OCI-LY3 (cell line): Measurements from ENCODE around the gene ZNF573.

Experiments
- H2AFZ ChIP-seq: fragments of 200-600, 300-600 bp; shearing (Covaris generic); 2 replicates; pipeline ENCODE4 v1.6.0; 2014; ENCODE audit warnings: antibody characterized with exemption, low read depth, low read length
- H3K27ac ChIP-seq: fragments of 200-600, 300-600 bp; sonication (generic); 2 replicates; pipeline ENCODE4 v1.5.1; 2014; ENCODE audit warnings: mild to moderate bottlenecking, low read length, moderate library complexity, mixed read lengths
- H3K27me3 ChIP-seq: fragments of 200-600, 300-600 bp; sonication (generic); 2 replicates; pipeline ENCODE4 v1.6.1; 2014; ENCODE audit warnings: low read depth, low read length, mixed read lengths
- H3K36me3 ChIP-seq: fragments of 200-600, 300-600 bp; sonication (generic); replicated peaks from 2 replicates; pipeline ENCODE3; 2014; ENCODE audit warnings: low read depth, low read length, mixed read lengths
- H3K4me1 ChIP-seq: fragments of 300-600, 200-600 bp; sonication (generic); 2 replicates; pipeline ENCODE4 v1.6.1; 2014; ENCODE audit warnings: low read length, mixed read lengths
- H3K4me2 ChIP-seq: fragments of 200-600, 300-600 bp; sonication (generic); 2 replicates; pipeline ENCODE4 v1.6.1; 2014; ENCODE audit warnings: low read length, mixed read lengths
- H3K4me3 ChIP-seq: fragments of 300-600, 200-600 bp; sonication (generic); 2 replicates; pipeline ENCODE4 v1.5.1; 2014; ENCODE audit warnings: antibody characterized with exemption, mild to moderate bottlenecking, low read length, moderate library complexity
- H3K79me2 ChIP-seq: fragments of 300-600, 200-600 bp; shearing (Covaris generic); 2 replicates; pipeline ENCODE4 v1.6.1; 2014; ENCODE audit warnings: mild to moderate bottlenecking, low read length, mixed read lengths
- H3K9ac ChIP-seq: fragments of 300-600, 200-600 bp; shearing (Covaris generic); 2 replicates; pipeline ENCODE4 v1.6.0; 2014; ENCODE audit warnings: mild to moderate bottlenecking, low read length, moderate library complexity
- H3K9me3 ChIP-seq: fragments of 200-600, 300-600 bp; shearing (Covaris generic); 2 replicates; pipeline ENCODE4 v1.6.1; 2014; ENCODE audit warnings: low read length, mixed read lengths; ENCODE audit not compliant: insufficient read depth
- H4K20me1 ChIP-seq: fragments of 200-600, 300-600 bp; sonication (generic); 2 replicates; pipeline ENCODE4 v1.6.1; 2016; ENCODE audit warnings: low read length, mixed read lengths; ENCODE audit not compliant: insufficient read depth
- EZH2phosphoT487 ChIP-seq: fragments of 200-600 bp; shearing (Covaris generic); IDR thresholded peaks from 2 replicates; pipeline ENCODE4 v1.6.1; 2018; ENCODE audit warnings: antibody characterized with exemption, mixed run types, low read depth
- TF ChIP-seq, protein P1 (sequence below): fragments of 200-600, 300-600 bp; sonication (generic); IDR thresholded peaks from 2 replicates; pipeline ENCODE4 v1.5.1; 2014; ENCODE audit warnings: antibody characterized with exemption, low read length, low read depth

Gene ZNF573

DNA sequence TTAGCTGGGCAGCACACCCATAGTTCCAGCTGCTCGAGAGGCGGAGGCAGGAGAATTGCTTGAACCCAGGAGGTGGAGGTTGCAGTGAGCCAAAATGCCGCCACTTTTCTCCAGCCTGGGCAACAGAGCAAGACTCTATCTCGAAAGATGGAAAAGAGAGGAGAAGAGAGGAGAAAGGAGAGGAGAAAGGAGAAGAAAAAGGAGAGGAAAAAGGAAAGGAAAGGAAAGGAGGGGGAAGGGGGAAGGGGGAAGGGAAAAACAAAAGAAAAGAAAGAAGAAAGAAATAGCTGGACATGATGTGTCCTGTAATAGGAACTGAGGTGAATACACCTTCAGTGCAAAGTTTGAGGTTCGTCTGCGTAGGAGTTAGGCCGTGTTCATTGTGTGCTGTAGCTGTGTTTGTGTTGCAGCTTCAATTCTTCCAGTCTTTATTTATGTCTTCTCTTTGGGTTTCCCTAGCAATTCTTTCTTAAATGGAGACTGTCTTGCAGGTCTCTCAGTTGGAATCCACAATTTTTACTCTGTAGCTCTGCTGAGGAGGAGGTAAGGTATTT lies 73.3 kb downstream of the ZNF573 start:
- no peaks in the 10 kb centered on the region for H4K20me1 ChIP-seq
- no peaks in the 10 kb centered on the region for H3K27me3 ChIP-seq
- no peaks in the 10 kb centered on the region for H3K79me2 ChIP-seq
- no peaks in the 10 kb centered on the region for H3K9me3 ChIP-seq
- peaks cover 79% of the 10 kb centered on the region for H3K36me3 ChIP-seq
- no peak overlapping the region for H3K4me2 ChIP-seq
- H3K9ac ChIP-seq, result no peak overlapping the region
- no peak overlapping the region for H3K4me3 ChIP-seq
- H3K4me1 ChIP-seq, result no peaks in the 10 kb centered on the region
- no peak overlapping the region for H3K27ac ChIP-seq
- TF ChIP-seq, protein P1, sequence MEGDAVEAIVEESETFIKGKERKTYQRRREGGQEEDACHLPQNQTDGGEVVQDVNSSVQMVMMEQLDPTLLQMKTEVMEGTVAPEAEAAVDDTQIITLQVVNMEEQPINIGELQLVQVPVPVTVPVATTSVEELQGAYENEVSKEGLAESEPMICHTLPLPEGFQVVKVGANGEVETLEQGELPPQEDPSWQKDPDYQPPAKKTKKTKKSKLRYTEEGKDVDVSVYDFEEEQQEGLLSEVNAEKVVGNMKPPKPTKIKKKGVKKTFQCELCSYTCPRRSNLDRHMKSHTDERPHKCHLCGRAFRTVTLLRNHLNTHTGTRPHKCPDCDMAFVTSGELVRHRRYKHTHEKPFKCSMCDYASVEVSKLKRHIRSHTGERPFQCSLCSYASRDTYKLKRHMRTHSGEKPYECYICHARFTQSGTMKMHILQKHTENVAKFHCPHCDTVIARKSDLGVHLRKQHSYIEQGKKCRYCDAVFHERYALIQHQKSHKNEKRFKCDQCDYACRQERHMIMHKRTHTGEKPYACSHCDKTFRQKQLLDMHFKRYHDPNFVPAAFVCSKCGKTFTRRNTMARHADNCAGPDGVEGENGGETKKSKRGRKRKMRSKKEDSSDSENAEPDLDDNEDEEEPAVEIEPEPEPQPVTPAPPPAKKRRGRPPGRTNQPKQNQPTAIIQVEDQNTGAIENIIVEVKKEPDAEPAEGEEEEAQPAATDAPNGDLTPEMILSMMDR, result no peak
- TF ChIP-seq EZH2phosphoT487, result no peak
- no peak overlapping the region for H2AFZ ChIP-seq

DNA sequence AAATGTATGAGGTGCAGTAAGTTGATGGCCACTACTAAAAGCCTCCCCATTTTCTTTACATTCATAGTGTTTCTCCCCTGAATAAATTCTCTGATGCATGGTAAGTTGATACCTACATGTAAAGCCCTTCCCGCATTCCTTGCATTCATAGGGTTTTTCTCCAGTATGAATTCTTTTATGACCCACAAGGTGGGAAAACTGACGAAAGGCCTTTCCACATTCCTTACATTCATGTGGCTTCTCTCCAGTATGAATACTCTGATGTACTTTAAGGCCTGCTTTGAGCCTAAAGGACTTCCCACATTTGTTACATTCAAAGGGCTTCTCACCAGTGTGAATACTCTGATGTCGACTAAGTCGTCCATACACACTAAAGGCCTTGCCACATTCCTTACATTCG lies 80.3 kb downstream of the ZNF573 start:
- no peak for TF ChIP-seq EZH2phosphoT487
- H3K4me3 ChIP-seq, result no peak overlapping the region

DNA sequence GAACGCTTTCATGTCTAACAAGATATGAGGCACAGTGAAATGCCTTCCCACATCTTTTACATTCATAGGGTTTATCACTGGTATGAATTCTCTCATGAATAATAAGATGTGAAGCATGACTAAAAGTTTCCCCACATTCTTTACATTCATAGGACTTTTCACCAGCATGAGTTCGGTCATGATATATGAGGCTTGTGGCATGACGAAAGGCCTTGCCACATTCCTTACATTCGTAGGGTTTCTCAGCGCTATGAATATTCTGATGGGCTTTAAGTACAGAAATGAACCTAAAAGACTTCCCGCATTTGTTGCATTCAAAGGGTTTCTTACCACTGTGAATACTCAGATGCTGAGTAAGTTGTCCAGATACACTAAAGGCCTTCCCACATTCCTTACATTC lies 81.2 kb downstream of the ZNF573 start:
- H3K27ac ChIP-seq, result no peak overlapping the region
- H3K27me3 ChIP-seq, result no peaks in the 10 kb centered on the region
- H3K4me1 ChIP-seq, result no peaks in the 10 kb centered on the region
- H4K20me1 ChIP-seq, result no peaks in the 10 kb centered on the region
- H3K4me2 ChIP-seq, result no peak overlapping the region
- H3K9ac ChIP-seq, result no peak overlapping the region
- TF ChIP-seq EZH2phosphoT487, result no peak
- TF ChIP-seq, protein P1, result no peak
- H3K9me3 ChIP-seq, result peaks cover 45% of the 10 kb centered on the region
- H3K36me3 ChIP-seq, result peaks cover 69% of the 10 kb centered on the region
- H3K4me3 ChIP-seq, result no peak overlapping the region
- no peak overlapping the region for H2AFZ ChIP-seq
- H3K79me2 ChIP-seq, result no peaks in the 10 kb centered on the region

More for the DNA sequence above, 80.3 kb downstream of the ZNF573 start:
- H3K27me3 ChIP-seq, result no peaks in the 10 kb centered on the region
- H3K79me2 ChIP-seq, result no peaks in the 10 kb centered on the region
- H3K36me3 ChIP-seq, result peaks cover 76% of the 10 kb centered on the region
- no peaks in the 10 kb centered on the region for H3K4me1 ChIP-seq
- no peaks in the 10 kb centered on the region for H4K20me1 ChIP-seq
- H3K9me3 ChIP-seq, result peaks cover 45% of the 10 kb centered on the region
- no peak overlapping the region for H3K9ac ChIP-seq
- H2AFZ ChIP-seq, result no peak overlapping the region
- H3K4me2 ChIP-seq, result no peak overlapping the region
- no peak overlapping the region for H3K27ac ChIP-seq

DNA sequence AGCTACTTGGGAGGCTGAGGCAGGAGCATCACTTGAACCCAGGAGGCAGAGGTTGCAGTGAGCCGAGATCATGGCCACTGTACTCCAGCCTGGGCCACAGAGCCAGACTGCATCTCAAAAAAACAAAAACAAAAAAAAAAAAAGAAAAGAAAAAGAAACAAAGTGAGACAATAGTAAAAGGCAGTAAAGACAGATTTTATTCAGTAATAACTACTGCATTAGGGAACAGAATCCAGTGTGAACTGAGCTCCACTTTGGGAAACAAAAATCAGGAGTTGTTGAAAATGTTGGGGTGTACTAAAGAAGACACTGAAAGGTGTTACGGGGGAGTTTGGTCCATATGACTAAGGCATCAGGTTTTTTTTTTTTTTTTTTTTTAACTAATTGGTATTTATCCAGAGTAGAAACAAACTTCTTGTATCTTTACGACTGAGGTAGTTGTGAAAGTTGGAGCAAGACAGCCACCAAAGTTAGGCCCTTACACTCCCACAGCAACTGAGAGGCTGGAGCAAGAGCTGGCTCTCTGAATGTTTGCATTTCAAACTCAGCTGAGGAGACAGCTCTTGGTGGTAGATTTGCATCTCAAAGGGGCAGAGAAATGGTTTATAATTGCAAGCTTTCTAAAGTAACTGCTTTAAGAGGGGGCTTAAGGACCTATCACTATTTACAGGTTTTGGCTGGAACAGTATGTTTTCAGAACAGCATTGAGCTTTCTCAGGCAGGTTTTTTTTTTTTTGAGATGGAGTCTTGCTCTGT lies 84.1 kb downstream of the ZNF573 start:
- Histone ChIP-seq H3K27ac (no peak overlapping the region), H3K27me3 (no peaks in the 10 kb centered on the region), H3K36me3 (peaks cover 50% of the 10 kb centered on the region), H3K4me1 (no peaks in the 10 kb centered on the region), H3K4me2 (no peak overlapping the region), H3K79me2 (no peaks in the 10 kb centered on the region), H3K9me3 (peaks cover 53% of the 10 kb centered on the region), H3K9ac (no peak overlapping the region), H3K4me3 (no peak overlapping the region), H2AFZ (no peak overlapping the region), H4K20me1 (no peaks in the 10 kb centered on the region)
- TF ChIP-seq EZH2phosphoT487, result no peak
- TF ChIP-seq, protein P1, result no peak
